Stimulated activated CD4-positive, alpha-beta T cell treated with anti-CD3 and anti-CD28 coated beads, Interleukin-4, amount 100 ng/mL, for 48 hours (primary cell): ENCODE data around the gene PTPRC.

Experiments
- DNase-seq, 2 donors: peaks; one replicate each; pipeline ENCODE4 v3.0.0-alpha.2; 2020; ENCODE audit warnings: low read depth in 2 of 2

Gene PTPRC

GRCh38 chr1:198763298-198763714 is 124.5 kb downstream of the PTPRC start:
- no peak for DNase-seq

DNA sequence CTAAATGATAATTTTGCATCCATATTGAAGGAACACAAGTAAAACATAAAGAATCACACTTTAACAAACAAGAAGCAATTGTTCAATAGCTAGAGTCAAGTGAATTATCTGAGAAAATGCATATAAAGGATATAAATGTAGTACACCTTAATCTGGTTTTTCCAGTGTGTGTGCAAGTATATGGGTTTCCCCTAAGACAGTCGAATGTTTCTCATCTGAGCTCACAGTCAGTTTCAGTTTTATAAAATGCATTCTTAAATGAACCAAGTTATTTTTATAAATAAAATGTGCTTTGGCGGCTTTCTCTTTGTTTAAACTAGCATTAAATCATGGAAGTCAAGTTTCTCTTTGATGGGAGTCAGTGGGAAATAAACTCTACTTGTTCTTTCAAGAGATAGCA is 125.9 kb downstream of the PTPRC start:
- no peak for DNase-seq

GRCh38 chr1:198765416-198765815 is 126.6 kb downstream of the PTPRC start:
- no peak for DNase-seq

DNA sequence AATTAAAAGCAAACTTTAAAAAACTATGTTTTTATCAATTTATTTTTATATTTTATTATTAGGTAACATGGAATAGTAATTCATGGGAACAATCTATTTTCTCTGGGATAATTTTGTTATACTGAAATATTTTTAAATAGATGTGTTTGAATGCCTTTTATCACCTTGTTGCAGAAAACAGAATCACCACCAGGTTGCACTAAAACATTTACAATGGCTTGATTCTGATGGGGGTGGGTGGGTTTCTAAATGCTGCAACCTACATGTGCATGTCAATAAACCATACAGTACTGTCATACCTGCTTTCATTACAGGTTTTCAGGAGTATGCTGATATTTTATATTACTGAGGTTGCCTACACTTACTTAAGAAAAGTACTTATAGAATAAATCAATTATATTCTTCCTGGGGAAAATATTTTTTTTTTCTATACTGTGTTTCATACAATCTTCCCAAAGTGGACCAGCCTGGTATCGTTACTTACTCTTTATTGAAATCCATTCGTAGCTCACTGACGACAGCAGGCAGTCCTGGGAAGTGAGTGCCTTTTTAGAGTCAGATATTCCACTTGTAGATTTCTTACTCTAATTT is 132.8 kb downstream of the PTPRC start:
- DNase-seq, result no peak

- no peak for DNase-seq
These were observed 133.8 kb downstream of the PTPRC start for GRCh38 chr1:198772626-198773025.

DNA sequence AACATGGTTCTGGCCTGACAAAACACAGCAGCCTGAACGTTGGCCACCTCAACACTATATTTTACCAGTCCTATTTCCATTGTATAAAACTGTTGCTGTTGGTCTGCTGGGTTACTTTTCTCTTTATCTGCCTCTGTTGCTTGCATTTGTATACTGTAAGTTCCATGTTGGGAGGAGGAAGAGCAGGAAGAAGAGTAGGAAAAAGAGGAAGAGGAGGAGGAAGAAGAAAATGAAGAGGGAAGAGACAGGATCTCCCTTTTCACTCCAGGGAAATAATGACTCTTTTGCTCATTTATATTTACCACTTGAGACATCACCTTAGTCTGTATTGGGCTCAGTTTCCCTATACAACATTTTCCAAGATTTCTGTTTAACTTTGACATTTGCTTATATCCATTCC is 134.2 kb downstream of the PTPRC start:
- DNase-seq, result no peak

DNA sequence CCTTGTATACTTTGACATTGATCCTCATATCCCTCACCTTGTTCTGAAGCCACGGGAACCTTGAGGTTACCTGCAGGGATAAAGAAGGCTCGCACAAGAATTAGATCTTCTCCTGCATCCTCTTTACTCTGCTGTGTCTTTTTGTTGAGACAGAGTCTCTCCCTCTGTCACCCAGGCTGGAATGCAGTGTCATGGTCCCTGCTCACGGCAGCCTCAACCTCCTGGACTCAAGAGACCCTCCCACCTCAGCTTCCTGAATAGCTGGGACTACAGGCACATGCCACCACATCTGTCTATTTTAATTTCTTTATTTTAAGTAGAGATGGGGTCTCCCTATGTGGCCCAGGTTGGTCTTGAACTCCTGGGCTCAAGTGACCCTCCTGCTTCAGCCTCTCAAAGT is 134.7 kb downstream of the PTPRC start:
- no peak for DNase-seq

DNA sequence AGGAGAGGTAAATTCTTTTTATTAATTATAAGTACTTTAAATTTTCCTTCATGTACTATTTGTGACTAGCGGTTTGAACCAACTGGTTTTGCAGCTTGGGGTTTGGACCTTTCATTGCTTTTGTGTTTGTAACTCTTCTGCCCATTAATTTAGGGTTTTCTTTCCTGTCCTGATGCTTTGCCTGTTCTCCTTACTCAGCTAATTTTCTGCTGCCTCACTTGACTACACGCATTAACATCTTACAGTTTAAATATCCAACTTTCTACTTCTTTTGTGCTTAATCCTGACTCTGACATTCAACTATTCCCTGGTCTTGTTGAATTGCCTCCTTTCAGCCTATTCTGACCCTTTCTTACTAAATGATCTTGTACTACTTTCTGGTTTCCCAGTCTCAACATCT is 135.6 kb downstream of the PTPRC start:
- DNase-seq, result no peak

- DNase-seq, result no peak
These were observed 136.8 kb downstream of the PTPRC start for GRCh38 chr1:198775606-198776005.

GRCh38 chr1:198776602-198777029 is 137.8 kb downstream of the PTPRC start:
- DNase-seq, result no peak

DNA sequence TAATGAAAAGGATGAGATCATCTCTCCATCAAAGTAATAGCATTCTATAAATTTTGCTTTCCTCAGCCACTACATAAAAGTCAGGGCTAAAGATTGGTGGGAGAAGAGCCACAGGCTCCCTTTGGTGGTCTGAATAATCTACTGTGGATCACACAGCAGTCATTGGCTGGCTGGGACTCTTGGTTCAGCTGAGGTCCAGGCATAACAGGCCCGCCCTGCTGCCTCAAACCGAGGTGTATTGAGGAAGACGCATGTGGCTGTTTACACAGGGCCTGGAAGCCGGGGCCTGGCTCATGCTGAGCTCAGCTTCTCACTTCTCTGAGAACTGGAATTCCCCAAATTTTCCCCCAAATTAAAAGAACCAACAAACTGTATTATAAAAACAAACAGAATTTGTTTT is 139.2 kb downstream of the PTPRC start:
- DNase-seq, result no peak

- no peak for DNase-seq
These were observed 141.5 kb downstream of the PTPRC start for GRCh38 chr1:198780376-198780775.

DNA sequence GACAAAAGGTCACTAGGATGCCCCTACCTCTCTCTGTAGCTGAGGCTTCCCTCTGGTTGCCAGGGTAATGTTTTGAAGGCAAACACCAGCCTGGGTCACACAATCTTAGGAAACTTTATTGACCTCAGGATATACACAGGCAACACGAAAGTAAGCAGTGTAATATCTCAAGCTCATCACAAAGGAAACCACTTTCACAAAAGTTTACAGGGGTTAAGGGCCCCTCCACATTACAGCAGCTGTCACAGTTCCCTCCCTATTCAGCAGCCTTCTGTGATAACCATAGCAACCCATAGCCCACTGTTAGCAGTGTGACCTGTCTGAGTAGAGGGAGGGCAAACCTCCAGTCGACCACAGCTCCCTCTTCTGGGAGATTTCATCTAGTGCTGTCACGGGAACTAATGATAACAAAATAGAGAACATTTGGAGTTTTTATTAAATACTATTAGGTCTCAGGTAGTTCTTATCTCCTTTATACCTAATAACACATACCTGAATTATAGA is 149.8 kb downstream of the PTPRC start:
- DNase-seq, result no peak

DNA sequence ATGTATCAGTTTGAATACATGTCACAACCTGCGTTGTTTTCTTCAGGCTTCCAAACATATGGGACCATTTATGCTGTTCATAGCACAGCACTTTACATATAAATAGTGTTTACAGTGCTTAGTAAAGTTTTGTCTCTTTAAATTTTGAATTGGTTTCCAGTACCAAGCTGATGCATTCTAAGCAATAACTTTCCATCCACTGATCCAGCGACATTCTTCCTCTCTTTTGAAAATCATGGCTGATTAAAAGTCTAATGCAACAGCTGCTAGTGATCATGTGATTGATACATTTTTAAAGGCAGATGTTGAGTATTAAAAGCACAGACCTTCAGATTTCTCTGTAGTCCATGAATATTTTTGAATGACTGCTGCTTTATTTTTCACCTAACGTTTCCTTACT is 154.9 kb downstream of the PTPRC start:
- DNase-seq, result no peak

DNA sequence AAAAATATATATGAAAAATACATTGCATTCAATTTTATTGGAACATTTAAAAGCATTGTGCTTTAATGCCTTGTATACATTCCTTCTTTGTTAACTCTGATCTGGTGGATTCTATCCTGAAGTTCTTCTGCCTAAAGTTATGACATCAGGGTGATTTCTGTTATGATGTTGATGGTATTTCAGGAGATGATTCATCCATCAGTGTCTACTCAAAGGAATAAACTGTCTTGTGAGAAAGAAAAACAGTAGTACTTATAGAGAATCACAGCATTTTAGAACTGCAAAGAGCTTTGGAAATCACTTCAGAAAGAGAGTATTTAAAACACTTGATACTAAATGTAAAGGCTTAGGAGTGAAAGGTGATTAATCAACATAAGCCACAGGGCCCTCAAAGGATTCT is 155.7 kb downstream of the PTPRC start:
- no peak for DNase-seq

DNA sequence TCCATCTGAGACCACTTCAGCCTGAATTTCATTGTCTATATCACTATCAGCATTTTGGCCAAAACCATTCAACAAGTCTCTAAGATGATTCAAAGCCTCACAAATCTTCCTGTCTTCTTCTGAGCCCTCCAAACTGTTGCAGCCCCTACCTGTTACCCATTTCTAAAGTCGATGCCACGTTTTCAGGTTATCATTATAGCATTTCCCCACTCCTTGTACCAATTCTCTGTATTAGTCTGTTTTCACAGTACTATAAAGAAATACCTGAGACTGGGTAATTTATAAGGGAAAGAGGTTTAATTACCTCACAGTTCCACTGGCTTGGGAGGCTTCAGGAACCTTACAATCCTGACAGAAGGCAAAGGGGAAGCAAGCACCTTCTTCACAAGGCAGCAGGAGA is 158.8 kb downstream of the PTPRC start:
- no peak for DNase-seq

DNA sequence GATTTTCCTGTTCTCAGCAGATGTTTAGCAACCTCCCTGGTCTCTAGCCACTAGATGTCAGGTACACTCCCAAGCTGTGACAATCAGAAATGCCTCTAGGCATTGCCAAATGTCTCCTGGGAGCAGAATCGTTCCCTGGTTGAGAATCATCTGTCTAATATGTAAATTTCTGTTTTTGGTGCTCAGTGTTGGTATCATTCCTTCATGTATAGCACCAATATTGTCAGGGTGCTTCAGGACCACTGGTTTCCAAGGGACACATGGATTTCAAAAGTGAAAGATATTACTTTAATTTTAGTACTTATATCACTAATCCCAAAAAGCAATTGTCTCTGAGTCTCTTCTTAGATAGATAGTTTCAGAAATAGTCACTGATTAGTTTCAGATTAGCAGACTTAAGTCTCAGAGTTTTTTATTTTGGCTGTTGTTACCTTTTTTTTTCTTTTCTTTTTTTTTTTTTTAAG is 160.1 kb downstream of the PTPRC start:
- no peak for DNase-seq

DNA sequence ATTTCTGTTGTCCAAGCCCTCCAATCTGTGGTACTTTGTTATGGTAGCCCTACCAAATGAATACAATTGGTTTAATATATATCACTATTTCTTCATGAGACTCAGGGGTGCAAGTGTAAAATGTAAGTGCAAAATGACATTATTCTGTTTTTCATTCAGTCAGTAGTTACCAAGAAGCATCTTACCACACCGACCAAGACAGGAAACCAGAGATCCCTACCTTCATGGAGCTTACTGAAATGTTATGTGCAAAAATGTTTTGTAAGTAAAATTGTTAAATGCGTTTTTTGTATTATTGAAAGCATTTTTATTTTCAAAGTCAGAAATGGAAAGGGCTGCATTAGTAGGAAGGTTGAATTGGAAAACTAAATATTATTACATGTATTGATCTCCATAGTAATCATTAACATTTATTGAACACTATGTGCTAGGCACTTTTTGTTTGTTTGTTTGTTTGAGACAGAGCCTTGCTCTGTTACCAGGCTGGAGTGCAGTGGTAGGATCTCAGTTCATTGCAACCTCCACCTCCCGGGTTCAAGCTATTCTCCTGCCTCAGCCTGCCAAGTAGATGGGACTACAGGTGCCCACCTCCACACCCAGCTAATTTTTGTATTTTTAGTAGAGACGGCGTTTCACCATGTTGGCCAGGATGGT is 166.8 kb downstream of the PTPRC start:
- DNase-seq, result no peak

GRCh38 chr1:198806861-198807260 is 168.0 kb downstream of the PTPRC start:
- DNase-seq, result no peak
